ENCODE results near the gene AP4B1.

AP4B1 gene

DNA sequence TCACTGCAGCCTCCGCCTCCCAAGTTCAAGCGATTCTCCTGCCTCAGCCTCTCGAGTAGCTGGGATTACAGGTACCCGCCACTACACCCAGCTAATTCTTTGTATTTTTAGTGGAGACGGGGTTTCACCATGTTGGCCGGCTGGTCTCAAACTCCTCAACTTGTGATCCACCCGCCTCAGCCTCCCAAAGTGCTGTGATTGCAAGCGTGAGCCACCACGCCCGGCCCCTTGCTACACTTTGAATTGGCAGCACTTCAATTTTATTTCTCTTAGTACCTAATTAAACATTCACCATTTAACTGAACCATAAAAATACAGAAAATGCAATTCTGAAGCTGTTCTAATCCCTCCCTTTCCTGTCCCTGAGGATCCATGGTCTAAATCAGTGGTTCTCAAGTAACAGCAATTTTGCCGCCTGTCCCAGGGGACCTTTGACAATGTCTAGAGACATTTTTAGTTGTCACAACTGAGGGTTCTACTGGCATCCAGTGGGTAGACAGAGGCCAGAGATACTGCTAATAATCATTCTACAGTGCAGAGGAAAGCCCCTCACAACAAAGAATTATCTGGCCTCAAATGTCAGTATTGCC is 12.9 kb downstream of the AP4B1 start:
- no peak for DNase-seq

DNA sequence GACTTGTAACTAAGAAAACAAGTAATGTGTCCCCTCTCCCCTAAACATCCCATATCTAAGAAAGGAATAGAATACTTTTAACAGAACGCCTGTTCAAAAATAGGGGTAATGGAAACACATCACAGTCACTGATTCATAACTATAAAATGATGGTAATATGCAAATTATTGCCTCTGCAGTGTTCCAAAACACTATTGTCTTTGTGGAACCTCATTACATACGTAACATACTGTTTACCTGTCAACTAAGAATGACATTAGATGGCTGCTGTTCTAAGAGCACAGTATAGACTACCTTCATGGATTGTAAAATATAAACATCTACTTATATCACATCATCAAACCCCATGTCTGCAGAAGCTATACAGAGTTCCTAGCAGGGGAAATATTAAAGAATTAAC is 13.8 kb downstream of the AP4B1 start:
- DNase-seq = no peak

DNA sequence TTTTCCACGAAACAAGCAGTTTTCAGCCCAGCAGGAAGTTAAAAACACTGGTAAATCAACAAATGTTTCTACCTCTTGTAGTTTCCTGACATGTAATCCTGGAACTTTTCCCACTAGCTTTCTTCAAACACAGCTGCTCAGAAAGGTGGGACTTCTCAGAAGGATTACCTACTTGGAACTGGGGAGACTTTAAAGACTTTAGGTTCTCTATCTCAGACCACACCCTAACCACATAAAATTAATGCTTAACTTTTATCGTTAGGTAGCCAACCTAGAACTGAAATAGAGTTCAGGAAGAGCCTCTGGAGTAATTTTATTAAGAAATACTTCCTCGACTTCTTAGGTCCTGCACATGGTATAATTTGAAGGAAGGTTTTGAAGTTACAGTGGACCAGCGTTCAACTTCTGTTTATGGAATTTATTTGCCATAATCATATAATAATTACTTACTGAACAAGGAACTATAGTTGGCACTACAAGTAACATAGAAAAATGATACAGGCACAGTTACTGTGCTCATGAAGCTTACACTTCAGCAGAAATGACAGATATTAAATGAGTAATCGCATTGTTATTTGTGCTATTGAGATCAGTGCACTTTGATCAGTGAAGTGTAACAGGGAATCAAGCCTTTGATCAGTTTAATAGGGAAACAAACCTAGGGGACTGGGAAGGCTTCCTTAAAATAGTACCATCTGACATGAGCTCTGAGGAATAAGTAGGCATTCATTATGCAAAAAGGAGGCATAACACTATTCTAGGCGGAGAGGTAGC is 17.0 kb downstream of the AP4B1 start, which contains the start of gene BCL2L15:
TSS of gene BCL2L15 (minus strand) at position 180 of the 774 bp plus-strand sequence. CDS start 206 bp downstream, outside the sequence.
- DNase-seq = no peak

- no peak for DNase-seq
These were observed 17.9 kb downstream of the AP4B1 start for GRCh38 chr1:113886417-113887401.

GRCh38 chr1:113881661-113882060 is 22.9 kb downstream of the AP4B1 start:
- DNase-seq = no peak

- DNase-seq = no peak
These were observed 24.9 kb downstream of the AP4B1 start for GRCh38 chr1:113879739-113880038.

GRCh38 chr1:113876176-113876575 is 28.4 kb downstream of the AP4B1 start:
- DNase-seq = no peak

- no peak for DNase-seq
These were observed 28.9 kb downstream of the AP4B1 start for GRCh38 chr1:113875714-113876113.

DNA sequence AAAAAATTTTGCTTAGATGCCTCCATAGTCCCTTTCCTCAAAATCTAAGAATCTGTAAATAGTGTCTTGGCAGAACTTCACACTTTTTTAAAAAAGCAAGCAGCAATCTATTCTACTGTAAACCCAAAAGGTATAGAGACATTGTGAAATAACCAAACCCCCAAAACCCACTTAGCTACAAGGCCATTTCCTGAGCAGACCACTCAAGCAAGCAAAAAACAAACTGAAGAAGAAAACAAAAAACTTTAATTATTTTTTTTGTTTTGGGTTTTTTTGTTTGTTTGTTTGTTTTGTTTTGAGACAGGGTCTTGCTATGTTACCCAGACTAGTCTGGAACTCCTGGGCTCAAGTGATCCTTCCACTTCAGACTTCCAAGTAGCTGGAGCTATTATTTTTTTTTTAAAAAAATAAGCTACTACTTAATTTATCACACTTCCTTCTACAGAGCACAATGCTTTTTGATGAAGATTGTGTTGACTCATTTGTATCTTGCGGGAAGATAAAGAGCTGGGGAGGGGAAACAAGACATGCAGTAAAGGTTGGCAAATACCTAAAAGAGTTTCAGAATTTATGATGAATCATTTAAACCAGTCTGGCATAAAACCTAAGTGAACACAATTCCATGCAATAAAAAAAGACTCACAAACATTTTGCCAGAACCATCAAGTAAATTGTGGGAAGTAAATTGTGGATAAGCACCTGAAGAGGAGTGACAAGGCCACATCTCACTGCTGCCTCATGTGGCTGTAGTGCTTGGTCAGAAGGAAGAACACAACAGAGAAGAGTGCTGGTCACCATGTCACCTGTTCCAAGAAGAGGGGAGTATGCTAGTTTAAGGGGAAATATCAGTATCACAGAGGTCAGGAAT is 30.4 kb downstream of the AP4B1 start:
- no peak for DNase-seq

DNA sequence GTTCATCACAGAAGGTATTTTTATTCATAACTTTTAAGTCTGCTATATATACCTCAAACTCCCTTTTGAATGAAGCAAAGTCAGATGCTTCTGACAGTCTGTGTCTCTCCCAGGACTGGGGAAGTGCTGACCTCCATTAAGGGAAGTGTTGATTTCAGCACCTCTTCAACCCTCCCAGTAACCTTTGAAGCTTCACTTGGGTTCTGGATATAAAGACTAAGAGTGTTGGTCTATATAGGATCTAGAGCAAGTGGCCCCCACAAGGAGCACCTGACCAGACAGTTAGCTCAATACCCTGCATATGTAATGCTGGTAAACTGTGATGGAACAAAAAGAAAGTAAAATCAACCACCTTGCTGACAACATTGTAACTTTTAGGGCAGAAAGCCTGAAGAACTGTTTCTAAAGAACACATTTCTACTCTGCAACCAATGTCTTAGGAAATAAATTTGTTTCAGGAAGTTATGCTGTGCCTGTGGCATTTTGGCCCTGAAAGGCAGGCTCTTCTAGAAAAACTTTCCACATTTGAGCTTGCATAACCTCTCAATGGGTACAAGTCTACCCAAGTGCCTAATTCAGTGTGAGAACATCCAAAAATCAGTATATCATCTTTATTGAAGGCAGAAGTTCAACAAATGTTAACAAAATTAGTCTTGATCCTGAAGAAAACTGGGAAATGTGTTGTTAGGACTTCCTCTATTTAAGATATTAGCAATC is 32.2 kb downstream of the AP4B1 start:
- no peak for DNase-seq

DNA sequence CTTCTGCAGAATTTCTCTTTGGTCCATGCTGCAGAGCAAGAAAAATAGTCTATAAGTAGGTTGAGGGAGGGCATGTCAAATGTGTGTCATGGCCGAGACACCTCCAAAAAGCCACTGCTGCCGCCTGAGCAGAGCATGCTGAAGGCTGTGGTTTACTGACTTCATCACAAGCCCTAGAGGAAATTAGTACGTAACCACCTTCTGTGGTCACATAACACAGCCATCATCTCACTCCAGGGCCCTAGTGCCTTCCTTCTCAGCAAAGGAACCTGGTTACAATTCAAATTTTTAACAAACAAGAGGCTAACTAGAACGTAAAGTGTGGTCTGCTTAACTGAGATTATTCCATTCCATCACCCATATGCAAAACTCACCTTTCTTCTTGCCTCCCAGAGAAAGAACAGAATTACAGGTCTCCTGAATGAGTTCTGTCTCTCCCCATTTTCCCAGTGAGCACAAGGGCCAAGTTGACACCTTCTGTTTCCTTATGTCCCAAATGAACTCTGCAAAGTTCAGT is 32.9 kb downstream of the AP4B1 start, which contains the start of gene PTPN22:
TSS of gene PTPN22 (minus strand) at position 116 of the 517 bp plus-strand sequence.
- peak; percentile 8 for DNase-seq

DNA sequence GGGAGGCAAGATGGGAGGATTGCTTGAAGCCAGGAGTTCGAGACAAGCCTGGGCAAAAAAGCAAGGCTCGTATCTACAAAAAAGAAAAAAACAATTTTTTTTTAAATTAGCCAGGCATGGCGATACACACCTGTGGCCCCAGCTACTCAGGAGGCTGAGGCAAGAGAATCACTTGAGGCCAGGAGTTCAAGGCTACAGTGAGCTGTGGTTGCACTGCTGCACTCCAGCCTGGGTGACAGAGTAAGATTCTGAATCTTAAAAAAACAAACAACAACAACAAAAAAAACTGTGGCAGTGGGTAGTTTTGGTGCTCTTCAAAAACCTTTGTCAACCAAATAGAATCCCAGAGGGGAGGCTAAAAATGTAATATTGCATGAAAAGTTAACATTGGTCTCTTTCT is 33.8 kb downstream of the AP4B1 start:
- no peak for DNase-seq

DNA sequence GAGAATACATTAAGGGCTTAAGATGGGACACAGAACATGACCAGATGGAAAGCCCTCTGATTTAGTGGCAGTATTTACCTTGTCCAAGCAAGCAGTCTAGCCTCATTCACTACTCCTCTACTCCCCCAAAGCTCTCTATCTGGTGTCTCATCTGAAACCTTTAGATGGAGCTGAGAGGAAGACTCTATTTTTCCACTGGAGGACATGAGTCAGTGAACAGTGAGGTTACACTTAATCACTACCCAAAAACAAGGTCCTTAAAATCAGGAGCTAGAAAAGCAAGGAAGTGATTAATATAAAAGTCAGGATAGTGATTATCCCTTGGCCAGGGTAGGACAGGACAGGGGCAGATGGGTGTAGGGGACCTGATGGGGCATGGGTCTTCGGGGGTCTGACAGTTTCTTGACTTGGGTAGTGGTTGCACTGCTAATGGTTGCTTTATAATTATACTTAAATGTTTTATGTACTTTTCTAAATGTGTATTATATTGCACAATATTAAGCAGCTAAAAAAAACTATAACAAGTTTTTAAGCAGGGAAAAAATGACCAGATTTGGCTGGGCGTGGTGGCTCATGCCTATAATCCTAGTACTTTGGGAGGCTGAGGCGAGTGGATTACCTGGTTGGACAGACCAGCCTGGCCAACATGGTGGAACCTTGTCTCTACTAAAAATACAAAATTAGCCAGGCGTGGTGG is 36.1 kb downstream of the AP4B1 start:
- no peak for DNase-seq

DNA sequence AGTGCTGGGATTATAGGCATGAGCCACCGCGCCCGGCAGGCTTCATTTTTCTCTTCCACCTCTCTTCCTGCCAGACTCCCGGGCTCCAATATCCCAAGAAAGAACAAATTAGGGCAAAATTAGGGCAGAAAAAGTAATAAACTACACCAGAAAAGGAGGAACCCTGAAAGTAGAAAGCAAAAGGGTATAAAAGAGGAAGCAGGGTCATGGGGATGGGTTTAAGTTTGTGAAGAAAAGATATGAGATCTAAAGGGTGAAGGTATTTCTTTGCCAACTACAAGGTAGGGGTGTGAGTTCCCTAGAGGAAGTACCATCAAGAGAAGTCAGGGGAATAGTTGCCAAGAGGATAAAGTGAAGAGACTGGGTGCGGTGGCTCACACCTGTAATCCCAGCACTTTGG is 43.0 kb downstream of the AP4B1 start:
- DNase-seq = no peak

GRCh38 chr1:113860891-113861290 is 43.7 kb downstream of the AP4B1 start:
- peak; percentile 21 for DNase-seq

GRCh38 chr1:113859478-113860175 is 45.0 kb downstream of the AP4B1 start:
- no peak for DNase-seq

- DNase-seq = no peak
These were observed 45.6 kb downstream of the AP4B1 start for GRCh38 chr1:113858982-113859381.

DNA sequence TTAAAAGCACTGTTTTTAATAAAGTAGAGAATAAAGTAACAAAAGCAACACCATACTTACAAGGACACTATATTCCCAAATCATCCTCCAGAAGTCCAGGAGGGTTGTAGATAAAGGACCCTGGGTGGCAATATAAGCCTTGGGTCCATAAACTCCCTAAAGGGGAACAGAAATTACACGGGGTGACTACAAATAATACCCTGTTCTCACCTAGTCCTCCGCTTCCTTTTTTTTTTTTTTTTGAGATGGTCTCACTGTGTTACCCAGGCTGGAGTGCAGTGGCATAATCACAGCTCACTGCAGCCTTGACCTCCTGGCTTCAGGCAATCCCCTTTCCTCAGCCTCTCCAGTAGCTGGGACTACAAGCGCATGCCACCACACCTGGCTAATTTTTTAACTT is 46.2 kb downstream of the AP4B1 start:
- no peak for DNase-seq

DNA sequence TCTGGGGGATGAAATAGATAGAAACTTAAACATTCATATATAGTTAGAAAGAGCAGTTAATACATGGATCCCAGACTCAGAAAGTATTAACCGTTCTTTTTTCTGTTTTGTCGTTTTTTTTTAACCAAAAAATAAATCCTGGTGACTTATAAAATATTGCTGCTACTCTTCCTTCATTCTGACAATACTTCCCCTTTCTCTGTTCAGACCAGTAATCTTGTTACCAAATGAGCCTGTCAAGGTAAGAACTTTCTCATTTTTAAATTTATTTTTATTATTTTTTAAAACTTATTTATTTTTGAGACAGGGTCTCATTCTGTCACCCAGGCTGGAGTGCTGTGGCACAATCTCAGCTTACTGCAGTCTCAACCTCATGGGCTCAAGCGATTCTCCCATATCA is 46.8 kb downstream of the AP4B1 start:
- no peak for DNase-seq

GRCh38 chr1:113856401-113856790 is 48.2 kb downstream of the AP4B1 start:
- no peak for DNase-seq

Data from amniotic stem cell (primary cell).